GM19372 (cell line): ENCODE measurements around the gene GRM2.

Source experiments
- ATAC-seq: cut with Tn5 transposase; IDR thresholded peaks from one replicate; pipeline ENCODE4 v1.9.1; 2021; ENCODE audit warnings: mild to moderate bottlenecking, low read depth, moderate library complexity; ENCODE audit not compliant: unreplicated experiment

GRM2 gene

DNA sequence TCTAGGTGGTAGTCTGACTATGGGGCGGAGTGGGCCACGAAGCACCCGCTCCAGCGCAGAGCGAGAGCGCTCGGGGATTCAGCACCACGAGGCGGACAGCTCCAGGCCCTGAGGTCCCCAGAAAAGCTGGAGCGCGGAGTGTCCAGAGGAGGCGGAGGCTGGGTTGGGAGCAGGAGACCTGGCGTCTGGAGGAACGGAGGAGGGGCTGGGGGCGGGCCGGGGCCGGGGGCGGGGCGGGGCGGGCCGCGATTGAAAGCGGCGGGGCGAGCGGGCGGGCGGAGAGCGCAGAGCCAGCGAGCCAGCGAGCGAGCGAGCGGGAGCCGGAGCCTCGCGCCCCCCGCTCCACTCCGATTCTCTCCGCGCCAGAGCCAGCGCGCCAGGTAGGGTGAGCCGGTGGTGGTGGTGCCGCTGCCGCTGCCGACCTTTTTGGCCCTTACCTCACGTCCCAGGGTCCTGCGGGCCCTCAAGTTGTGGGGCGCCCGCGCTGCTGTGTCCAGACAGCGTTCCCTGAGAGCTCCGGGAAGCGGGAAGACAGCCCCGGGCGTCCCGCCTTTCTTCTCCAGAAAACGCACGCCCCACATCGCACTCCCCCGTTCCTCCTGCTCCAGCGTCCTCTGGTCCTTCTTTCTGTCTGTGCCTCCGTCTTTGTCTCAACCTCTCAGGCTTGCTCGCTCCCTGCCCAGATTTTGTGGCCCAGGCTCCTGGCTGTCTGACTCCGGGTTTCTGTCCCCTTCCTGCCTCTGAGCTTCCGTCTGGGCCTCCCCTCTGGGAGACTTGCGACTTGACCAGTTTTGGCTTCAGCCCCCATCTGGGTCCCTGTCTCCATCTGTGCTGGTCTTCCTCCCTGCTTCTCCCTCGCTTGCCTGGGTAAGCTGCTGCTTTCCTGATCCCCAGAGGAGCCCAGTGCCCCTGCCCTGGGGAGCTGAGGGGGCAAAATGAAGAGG lies at the start of gene GRM2:
TSS of gene GRM2 (plus strand) at position 281 of the 944 bp plus-strand sequence. CDS start 1,916 bp downstream, outside the sequence.
- no peak for ATAC-seq

DNA sequence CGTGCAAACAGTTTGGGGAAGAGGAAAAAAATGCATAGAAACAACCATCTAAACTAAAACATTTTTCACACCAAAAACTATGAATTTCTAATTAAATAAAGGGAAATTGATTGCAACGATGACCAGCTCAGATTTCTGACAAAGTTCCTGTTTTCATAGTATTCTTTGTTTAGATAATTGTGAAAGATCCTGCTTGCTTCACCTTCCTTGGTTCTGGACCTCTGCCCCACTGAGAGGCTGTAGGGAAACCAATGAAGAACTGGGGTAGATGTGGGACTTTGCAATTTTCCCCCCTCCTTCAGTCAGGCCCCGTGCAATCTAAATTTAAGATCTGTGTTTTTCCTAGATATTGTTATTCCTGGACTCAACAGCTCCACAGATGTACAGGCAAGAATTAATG lies 49.6 kb upstream of the GRM2 start:
- no peak for ATAC-seq

DNA sequence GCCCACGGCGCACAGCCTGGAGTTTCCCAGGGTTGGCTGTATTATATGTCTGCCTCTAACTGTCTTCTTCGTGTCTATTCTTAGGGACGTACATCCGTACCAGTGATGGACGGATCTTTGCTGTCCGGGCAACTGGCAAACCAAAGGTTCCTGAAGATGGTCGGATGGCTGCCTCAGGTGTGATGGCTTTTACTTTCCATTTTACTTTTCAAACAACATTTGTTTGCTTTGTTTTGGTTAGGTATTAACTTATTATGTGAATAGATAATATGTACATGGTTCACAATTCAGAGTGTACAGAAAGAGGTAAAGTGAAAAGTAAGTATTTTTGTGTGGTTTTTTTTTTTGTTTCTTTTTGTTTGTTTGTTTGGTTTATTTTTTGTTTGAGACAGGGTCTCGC lies 46.9 kb upstream of the GRM2 start:
- ATAC-seq, result no peak

DNA sequence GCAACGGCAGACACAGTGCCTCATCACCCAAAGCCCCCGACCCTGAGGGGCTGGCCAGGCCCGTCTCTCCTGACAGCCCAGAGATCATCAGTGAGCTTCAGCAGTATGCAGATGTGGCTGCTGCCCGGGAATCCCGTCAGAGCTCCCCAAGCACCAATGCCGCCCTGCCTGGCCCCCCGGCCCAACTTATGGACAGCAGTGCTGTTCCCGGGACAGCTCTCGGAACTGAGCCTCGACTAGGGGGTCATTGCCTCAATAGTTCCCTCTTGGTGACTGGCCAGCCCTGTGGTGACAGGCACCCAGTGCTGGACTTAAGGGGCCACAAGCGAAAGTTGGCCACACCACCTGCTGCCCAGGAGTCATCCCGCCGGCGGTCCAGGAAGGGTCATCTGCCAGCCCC lies 44.4 kb upstream of the GRM2 start:
- no peak for ATAC-seq

DNA sequence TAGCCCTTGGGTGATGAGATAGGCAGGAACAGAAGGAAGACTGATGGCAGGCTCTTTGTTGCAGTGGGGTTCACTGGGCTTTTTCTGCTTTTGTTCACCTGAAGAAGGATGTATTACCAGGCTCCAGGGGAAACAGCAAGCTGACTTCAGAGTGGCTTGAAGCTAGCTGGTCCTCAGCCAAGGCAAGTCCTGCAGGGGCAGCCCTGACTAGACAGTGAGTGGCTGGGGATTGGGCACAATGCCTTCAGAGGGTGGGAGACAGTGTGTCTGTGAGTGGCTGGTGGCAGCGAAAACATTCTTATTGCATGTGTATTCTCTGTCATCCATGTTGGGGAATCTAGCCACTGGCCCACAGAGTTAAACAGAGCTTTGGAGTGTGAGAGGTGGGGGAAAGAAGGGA lies 38.1 kb upstream of the GRM2 start:
- ATAC-seq, result no peak

DNA sequence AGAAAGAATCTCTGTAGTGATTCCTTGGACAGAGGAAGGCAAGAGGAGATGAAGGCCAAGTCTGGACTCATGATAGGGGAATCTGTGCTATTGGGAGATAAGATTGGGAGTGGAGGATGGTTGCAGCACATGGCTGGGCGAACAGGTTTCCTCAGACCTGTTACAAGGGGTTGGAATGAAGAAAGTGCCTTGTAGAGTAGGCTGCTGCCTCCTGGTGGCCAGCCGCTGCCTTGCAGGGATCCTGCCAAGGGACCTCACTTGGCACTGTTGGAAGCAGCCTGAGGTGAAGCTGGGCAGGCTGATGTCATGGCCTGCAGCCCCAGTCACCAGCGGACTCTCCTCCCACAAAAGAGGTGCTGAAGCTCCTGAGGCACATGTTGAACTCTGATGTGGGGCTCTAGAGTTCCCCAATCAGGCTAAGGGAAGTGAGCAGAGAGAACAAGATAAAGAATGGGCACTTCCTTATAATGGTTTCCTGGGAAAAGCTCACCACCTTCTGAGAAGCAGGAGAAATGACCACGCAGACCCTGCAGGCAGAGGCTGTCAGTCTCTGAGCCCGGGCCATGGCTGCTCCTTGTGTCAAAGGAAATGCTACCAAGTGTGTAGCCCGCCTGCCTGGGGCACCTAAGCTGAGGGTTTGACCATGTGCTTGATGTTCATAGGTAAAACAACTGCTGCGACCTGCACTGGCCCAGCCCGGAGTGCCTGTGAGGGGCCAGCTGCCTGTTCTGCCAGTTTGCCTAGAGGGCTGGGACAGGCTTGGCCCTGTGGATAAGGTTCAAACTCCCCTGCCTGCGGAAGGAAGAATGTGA lies 37.4 kb upstream of the GRM2 start:
- no peak for ATAC-seq

DNA sequence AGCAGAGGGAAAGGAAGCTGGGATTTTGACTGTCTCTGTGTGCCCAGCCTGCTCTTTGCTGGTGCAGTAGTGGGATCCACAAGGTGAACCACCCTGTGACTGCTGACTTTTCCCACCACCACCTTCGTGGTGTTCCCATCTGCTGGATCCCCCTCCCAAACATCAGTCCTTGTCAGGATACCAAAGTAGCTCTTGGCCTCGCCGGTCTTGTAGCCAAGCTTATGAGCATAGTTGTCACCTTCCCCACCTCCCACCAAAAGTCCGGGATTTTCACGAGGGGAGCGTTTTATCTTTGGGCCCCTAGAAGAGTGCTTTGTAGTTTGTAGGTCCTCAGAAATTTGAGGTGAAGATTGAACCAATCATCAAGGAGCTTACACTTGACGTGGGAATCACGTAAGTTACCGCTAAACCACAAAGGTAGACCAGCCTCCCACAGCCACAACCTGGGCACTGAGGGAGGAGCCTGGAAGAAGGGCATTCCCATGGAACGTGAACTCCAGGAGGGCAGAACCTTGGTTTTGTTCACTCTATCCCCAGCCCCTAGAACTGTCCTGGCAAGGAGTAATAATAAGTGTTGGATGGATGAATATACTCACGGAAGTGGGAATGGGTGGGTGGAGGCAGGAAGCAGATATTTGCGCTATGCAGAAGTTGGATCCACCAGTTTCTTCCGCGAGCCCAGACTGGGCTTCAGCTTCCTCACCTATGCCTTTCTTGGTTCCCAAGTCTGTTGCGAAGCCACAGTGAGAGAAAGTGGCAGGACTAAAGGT lies 36.6 kb upstream of the GRM2 start:
- no peak for ATAC-seq

DNA sequence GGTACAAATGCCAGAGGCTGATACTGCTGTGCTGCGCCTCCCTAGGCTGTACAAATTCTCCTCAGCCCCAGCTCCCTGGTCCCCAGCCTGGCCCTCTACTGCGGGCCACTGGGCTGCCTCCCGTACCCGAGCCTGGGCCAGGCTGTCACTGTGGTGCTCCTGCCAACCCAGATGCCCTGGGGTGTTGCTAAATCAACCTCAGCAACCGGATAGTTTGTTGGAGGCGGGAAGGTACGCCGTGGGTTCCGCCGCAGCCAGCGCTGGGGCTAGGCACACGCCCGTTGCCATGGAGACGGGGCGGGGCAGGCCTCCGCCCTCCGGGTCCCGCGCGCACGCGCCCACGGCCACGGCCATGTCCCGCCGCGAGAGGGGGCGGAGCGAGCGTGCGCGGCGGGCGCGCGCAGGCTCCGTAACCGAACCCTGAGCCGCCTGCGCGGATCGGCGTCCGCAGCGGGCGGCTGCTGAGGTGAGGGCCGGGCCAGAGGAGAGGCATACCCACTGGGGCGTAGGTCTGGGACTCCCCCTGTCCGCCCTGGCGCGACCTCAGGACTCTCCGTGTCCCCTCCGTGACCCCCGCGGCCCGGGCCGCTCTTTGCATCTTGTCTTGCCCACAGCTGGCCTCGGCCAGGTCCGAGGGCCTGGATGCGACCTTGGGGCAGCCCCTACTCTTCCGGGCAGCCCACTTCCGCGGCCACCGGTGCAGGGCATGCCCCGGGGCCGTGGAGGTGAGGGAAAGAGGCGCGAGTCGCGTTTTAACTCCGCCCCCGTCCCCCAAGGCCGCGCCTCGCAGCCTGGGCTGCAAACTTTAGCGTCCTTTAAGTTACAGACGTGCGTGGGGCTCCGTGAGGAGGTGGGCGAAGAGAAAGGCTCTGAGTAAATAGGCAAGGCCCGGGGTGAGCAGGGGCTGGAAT lies 35.8 kb upstream of the GRM2 start, which contains the start of gene TEX264:
TSS of gene TEX264 (plus strand) at position 430 of the 911 bp plus-strand sequence. CDS start 3,053 bp downstream, outside the sequence.
- peak; percentile 81 for ATAC-seq

DNA sequence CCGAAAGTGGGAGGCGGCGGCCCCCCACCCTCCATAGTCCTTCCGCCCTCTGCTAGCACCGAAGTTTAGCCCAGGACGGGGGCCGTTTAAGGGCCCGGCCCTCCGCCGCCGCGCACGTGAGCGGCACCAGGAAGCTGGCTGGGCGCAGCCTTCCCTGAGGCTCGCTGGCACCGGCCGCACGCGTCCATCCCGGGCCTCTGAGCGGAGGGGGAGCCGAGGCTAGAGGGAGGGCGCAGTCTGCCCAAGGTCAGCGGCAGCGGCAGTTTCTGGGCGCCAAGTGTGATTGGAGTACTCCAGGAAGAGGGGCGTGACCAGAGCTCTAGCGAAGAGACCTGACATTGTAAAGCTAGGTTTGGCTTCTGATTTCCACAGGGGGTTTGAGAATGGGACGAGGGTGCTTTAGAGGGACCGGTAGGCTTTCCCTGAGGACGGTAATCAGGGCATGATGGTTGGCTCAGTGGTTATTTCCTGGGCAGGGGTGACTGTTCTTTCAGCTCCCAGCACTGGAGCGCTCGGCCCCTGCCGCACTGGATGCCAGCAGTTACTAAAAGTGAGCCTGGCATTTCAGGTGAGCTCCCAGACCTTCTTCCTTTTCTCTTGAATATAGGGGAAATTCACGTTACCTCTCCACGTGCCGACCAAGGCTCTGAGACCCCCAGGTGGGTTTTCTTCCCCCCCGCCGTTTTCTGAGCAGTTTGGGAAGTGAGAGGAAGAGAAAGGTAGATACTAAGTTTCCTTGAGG lies 35.0 kb upstream of the GRM2 start:
- peak; percentile 27 for ATAC-seq

DNA sequence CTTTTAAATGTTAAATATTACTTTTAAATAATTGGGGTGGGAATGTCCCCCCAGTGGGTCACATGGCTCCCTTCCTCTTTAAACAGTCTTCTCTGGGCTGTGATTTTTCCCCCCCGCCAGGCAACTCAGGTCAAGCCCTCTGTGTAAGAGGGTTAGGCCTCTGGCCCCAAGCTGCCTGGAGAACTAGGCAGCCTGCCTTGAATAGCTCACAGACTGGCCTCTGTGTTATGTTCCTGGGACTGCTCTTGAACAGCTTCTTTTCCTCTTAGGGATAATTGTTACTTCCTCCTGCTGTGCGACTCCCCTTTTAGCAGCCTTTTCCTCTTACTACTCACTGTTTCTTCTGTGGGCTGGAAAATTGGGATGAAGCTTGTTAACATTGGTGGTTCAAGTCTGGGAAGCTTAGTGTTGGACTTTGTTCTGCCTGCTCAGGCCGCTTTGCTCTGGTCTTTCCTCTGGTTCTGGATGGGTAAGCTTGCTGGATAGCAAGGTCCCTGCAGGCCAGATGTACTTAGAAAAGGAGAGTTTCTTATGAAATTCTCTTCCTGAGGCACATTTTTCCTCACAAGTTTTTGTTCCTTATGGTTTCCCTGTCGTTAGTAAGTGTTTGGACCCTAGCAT lies 33.6 kb upstream of the GRM2 start:
- ATAC-seq, result no peak

DNA sequence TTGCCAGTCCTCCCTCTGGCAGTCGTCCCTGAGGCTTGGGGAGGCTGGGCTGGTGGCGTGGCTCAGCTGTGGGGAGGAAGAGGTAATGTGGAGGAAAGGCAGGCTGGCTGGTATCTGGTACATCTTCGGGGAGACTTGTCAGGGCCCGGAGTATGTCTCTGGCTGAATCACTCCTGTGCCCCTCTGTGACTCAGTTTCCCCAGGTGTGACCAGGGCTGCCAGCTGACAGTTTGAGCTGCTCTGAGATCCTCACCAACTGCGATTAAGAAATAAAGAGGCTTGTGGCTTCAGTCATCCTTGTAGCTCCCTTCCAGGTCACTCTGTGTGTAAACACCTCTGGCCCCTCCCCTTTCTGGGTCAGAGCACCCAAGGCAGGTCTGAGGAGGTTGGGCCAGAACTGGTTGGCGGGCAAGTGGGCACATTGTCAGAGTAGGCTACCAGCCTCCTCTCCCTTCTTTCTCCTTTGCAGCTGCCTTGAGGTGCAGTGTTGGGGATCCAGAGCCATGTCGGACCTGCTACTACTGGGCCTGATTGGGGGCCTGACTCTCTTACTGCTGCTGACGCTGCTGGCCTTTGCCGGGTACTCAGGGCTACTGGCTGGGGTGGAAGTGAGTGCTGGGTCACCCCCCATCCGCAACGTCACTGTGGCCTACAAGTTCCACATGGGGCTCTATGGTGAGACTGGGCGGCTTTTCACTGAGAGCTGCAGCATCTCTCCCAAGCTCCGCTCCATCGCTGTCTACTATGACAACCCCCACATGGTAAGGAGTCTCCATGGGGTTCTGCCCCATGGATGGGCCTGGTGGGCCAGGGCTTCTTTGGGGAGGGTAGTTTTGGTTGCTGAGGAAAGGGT lies 32.8 kb upstream of the GRM2 start:
- no peak for ATAC-seq

DNA sequence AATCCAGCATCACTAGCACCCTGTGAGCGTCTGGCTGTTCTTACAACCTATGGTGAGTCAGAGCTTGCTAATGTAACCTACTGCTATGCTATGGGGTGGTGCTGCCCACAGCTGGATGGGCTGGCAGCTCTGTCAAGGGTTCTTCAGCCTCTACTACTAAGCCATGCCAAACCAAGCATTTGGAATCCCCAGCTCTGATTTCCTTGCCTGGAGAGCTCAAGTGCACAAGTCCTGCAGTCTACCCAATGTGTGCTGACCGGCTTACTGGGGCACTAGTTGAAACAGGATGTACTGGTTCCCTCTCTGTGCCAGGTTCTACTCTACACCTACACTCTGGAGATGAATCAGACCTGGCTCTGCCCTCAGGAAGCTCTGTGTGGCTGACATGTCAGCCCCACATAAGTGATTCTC lies 31.7 kb upstream of the GRM2 start:
- ATAC-seq, result no peak

DNA sequence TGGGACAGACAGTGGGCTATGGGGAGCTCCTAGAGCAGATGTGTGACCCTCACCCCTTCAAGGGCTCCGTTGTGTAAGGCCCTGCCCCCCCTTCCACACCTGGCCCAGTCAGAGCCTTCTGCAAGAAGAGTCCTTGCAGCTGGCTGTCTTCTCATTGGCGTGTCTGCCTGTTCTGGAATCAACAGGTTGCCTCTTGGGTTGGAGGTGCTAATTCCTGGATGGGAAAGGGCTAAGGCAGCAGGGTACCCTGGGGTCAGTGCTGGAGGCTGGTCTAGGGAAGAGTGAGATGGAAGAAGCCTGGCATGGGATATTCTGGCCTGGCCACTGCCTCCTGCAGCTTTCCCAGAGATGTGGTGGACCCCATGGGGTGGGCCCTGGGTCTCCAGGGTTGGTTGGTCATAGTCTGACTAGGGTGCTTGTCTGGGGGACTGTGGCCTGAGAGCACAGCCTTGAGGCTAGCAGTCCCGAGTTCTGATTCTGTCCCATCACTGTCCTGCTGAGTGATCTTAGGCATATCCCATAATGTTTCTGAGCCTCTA lies 30.7 kb upstream of the GRM2 start:
- no peak for ATAC-seq

DNA sequence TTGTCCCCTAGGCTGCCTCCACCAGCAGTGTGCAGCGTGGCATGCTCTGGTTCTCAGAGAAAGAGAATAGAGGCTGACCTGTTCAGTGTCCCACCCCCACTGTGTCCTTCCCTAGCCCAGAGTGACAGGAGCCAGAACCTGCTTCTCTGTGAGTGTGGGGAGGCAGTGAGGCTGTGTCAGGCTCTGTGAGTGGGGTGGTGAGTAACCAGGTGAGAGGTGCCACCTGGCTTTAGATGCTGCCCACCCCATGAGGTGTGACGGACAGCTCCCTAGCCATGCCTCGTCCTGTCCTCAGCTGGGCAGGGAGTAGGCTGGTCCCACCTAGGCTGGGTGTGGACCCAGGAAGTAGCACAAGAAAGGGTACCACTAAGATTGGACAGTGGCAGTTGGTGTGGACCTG lies 29.5 kb upstream of the GRM2 start:
- no peak for ATAC-seq

DNA sequence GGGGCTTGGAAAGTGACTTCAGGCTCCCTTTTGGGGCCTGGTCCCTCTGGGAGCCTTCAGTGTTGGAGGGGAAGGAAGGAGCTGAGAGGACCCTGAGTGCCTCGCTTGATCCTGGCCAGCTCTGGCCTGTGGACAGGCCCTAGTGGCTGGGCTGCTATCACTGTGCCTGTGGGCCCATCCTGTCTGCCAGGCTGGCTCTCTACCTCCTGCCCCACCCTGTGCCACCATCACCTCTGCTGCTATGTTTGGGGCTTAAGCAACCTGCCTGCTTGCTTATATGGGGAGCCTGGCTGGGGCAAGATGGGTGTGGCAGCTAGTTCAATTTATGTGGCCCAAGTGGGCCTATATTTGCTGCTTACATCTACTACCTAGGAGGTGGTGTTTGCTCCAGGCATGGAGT lies 28.7 kb upstream of the GRM2 start:
- no peak for ATAC-seq

DNA sequence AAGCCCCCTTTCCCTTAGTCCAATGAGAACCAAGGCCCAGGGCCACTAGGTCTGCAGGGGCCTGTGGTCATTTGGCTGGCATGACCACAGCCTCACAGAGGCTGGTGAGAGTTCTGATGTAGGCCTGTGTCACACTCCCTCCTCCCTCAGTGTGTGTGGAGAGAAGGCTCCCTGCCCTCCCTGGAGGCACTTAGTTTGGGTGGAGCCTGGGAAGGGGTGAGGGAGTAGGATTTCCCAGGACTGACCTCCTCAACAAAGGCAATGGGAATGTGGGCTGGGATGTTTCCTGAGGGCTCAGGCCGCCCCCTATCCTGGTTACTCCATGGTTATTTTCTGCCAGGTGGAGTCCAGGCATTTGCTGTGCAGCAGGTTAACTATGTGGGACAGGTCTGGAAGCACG lies 28.2 kb upstream of the GRM2 start:
- ATAC-seq, result no peak

DNA sequence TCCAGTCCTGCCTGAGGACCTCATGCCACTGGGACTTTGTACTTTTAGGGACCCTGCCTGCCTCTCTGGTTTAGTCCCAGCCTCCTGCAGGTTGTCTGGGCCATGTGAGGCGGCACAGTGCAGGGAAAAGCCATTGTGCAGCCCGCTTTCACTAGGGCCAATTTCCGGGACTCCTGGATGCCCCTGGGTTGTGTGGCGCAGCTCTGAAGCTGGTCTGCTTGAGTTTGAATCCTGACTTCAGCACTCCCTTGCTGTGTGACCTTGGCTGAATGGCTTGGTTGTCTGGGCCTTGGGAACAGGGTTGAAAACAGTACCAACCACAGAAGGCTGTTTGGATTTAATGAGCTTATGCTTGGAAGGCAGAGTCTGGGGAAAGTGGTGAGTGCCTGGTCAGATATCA lies 27.6 kb upstream of the GRM2 start:
- no peak for ATAC-seq
